Progenitor cell of endocrine pancreas (in vitro differentiated cells): ENCODE measurements around the gene TMEFF2. TPM values are rescaled to one million over a fixed set of nuclear protein-coding genes. Genes with fewer than 3 reads are reported as not detected.
"Not testable (repeated sequence)": the region's sequence is repeated elsewhere in the genome, so short reads cannot be mapped to it uniquely, and the experiment has no call there.

Source experiments
- DNase-seq: peaks from one replicate; pipeline ENCODE4 v3.0.0; 2021; ENCODE audit warnings: low spot score; ENCODE audit not compliant: unreplicated experiment
- H3K27ac Mint-ChIP-seq: 2 replicates; pipeline ENCODE4 v1.8.0; 2021; ENCODE audit warnings: mild to moderate bottlenecking, moderate library complexity, mixed read lengths
- H3K27me3 Mint-ChIP-seq: 2 replicates; pipeline ENCODE4 v1.8.0; 2021; ENCODE audit warnings: mixed read lengths
- H3K36me3 Mint-ChIP-seq: 2 replicates; pipeline ENCODE4 v1.8.0; 2022; ENCODE audit warnings: mixed read lengths; ENCODE audit not compliant: insufficient read depth
- H3K4me1 Mint-ChIP-seq: 2 replicates; pipeline ENCODE4 v1.8.0; 2021; ENCODE audit warnings: low read depth, mixed read lengths
- H3K4me3 Mint-ChIP-seq: 2 replicates; pipeline ENCODE4 v1.8.0; 2021; ENCODE audit warnings: low read depth, mild to moderate bottlenecking, moderate library complexity, mixed read lengths
- H3K9me3 Mint-ChIP-seq: 2 replicates; pipeline ENCODE4 v1.8.0; 2021; ENCODE audit warnings: low read depth, mixed read lengths
- CTCF ChIP-seq: fragments of 200-600 bp; sonication (generic); IDR thresholded peaks from one replicate; pipeline ENCODE4 v1.5.0; 2021; ENCODE audit warnings: antibody characterized with exemption, mild to moderate bottlenecking; ENCODE audit not compliant: unreplicated experiment
- total RNA-seq: library from RNA; stranded (reverse); gene quantifications from 2 replicates; pipeline ENCODE4 v1.2.1, GENCODE V29; 2021

TMEFF2 gene
- total RNA-seq, 1 donor from 2014 or later = 0.50 TPM

- Mint-ChIP-seq H3K36me3 (no peaks in the 10 kb centered on the region), H3K27me3 (no peaks in the 10 kb centered on the region), H3K4me3 (no peak overlapping the region), H3K4me1 (no peaks in the 10 kb centered on the region), H3K9me3 (no peaks in the 10 kb centered on the region), H3K27ac (no peak overlapping the region)
- TF ChIP-seq CTCF = no peak
- DNase-seq = no peak
These were observed 112.6 kb downstream of the TMEFF2 start for GRCh38 chr2:192082121-192082520.

- H3K4me3 Mint-ChIP-seq, H3K27me3 Mint-ChIP-seq, DNase-seq, H3K27ac Mint-ChIP-seq, H3K4me1 Mint-ChIP-seq, H3K9me3 Mint-ChIP-seq, H3K36me3 Mint-ChIP-seq: not testable (repeated sequence)
These were observed 114.6 kb downstream of the TMEFF2 start for GRCh38 chr2:192080096-192080495.

GRCh38 chr2:192073878-192074277, 120.9 kb downstream of the TMEFF2 start:
- no peak for DNase-seq
- Mint-ChIP-seq H3K9me3 (no peaks in the 10 kb centered on the region), H3K4me1 (peaks cover 22% of the 10 kb centered on the region), H3K36me3 (no peaks in the 10 kb centered on the region), H3K4me3 (no peak overlapping the region), H3K27ac (no peak overlapping the region), H3K27me3 (no peaks in the 10 kb centered on the region)
- no peak for TF ChIP-seq CTCF

- Mint-ChIP-seq H3K4me3 (no peak overlapping the region), H3K27me3 (no peaks in the 10 kb centered on the region), H3K27ac (no peak overlapping the region), H3K4me1 (peaks cover 28% of the 10 kb centered on the region), H3K36me3 (no peaks in the 10 kb centered on the region), H3K9me3 (no peaks in the 10 kb centered on the region)
- DNase-seq = no peak
- TF ChIP-seq CTCF = no peak
These were observed 122.0 kb downstream of the TMEFF2 start for GRCh38 chr2:192072778-192073177.

- no peak for DNase-seq
- H3K4me1 Mint-ChIP-seq = peaks cover 31% of the 10 kb centered on the region
- no peaks in the 10 kb centered on the region for H3K27me3 Mint-ChIP-seq
- H3K36me3 Mint-ChIP-seq = no peaks in the 10 kb centered on the region
- no peak for TF ChIP-seq CTCF
- no peak overlapping the region for H3K4me3 Mint-ChIP-seq
- H3K9me3 Mint-ChIP-seq = no peaks in the 10 kb centered on the region
- no peak overlapping the region for H3K27ac Mint-ChIP-seq
These were observed 122.5 kb downstream of the TMEFF2 start for GRCh38 chr2:192072261-192072660.

- H3K27me3 Mint-ChIP-seq = no peaks in the 10 kb centered on the region
- no peak for TF ChIP-seq CTCF
- H3K4me3 Mint-ChIP-seq = no peak overlapping the region
- H3K9me3 Mint-ChIP-seq = no peaks in the 10 kb centered on the region
- peaks cover 31% of the 10 kb centered on the region for H3K4me1 Mint-ChIP-seq
- no peak for DNase-seq
- no peaks in the 10 kb centered on the region for H3K36me3 Mint-ChIP-seq
- no peak overlapping the region for H3K27ac Mint-ChIP-seq
These were observed 124.6 kb downstream of the TMEFF2 start for GRCh38 chr2:192070099-192070498.
